ENCODE data around the gene MAN2B2. TPM values are rescaled to one million over a fixed set of nuclear protein-coding genes. Genes with fewer than 3 reads are reported as not detected.

The MAN2B2 gene
- total and polyA plus RNA-seq, 2 of the 8 experiments (the other 6 are each of a cell fraction or from before 2014, with no cell fraction given) = 3.3 to 4.0 TPM

DNA sequence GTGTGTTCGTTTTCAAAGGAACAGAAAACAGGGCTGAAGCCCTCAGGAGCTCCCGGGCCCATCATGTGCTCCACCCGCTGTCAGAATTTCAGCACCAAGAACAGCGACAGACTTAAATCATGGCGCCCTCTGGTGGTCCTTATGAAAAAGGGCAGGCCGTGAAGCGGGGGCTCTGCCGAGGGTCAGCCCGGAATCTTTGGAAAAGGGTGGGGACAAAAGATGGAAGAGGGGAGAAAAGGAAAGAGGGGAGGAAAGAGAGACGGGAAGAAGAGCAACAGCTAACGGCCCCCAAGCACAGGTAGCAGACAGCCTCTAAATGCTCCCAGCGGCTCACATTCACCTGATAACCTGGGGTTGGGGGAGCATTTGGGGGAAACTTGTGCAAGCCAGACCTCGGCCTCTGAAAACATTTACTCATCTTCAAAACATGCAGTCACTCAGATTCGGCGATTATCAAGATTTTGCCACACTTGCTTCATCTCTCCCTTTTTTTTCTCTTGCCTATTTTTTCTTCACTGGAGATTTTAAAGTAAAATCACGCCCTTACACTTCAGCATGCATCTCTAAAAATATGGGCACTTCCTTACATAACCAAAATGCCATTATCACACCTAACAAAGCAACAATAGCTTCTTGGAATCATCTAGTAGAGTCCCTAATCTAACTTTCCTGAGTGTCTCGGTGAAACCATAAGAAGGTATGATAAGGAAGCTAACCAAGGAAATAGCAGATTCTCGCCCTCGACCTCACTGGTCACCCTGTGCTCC is 28.1 kb upstream of the MAN2B2 start:
- Histone ChIP-seq H3K27me3 (replicated peaks in 1 of 4; ENCODE audit: control insufficient read depth in 3 of 4, extremely low read depth in 1 of 4, insufficient read depth in 3 of 4, low read length in 3 of 4) (no peaks in the 10 kb centered on the region; a peak in 1 of 7 replicates), H2BK15ac (ENCODE audit: low read length) (no peak overlapping the region), H4K91ac (replicated peaks; ENCODE audit: insufficient read length, low read length) (no peak overlapping the region), H3K4ac (replicated peaks; ENCODE audit: insufficient read length, low read depth, low read length) (no peak overlapping the region), H3K36me3 (ENCODE audit: control insufficient read depth in 2 of 4, insufficient read depth in 4 of 4, low read length in 3 of 4) (no peaks in the 10 kb centered on the region), H2BK120ac (replicated peaks; ENCODE audit: low read depth, low read length) (no peak overlapping the region), H3K4me3 (ENCODE audit: extremely low read depth in 1 of 4, insufficient read depth in 2 of 4, low read depth in 3 of 4, low read length in 4 of 4) (no peak overlapping the region), H3K79me2 (ENCODE audit: control insufficient read depth in 1 of 2, insufficient read depth in 2 of 2, low read length in 2 of 2) (no peaks in the 10 kb centered on the region), H2AK5ac (ENCODE audit: low read depth, low read length) (no peak overlapping the region), H3K4me2 (ENCODE audit: insufficient read depth in 1 of 2, low read depth in 2 of 2, low read length in 2 of 2) (no peak overlapping the region), H3K14ac (ENCODE audit: insufficient read length) (no peak overlapping the region), H2BK20ac (ENCODE audit: low read length) (no peak overlapping the region), H3K23ac (ENCODE audit: insufficient read length) (no peak overlapping the region), H3K4me1 (replicated peaks in 1 of 4; ENCODE audit: control insufficient read depth in 3 of 4, insufficient read depth in 4 of 4, low read length in 3 of 4) (no peaks in the 10 kb centered on the region), H3K9me3 (ENCODE audit: insufficient read depth in 2 of 2, low read depth in 1 of 2, low read length in 1 of 2) (peaks cover 1 to 2% of the 10 kb centered on the region in 2 experiments; a peak in 2 of 4 replicates), H3K9ac (replicated peaks in 1 of 4; ENCODE audit: extremely low read depth in 1 of 4, low read depth in 3 of 4, low read length in 3 of 4) (no peak overlapping the region), H3K18ac (ENCODE audit: extremely low read depth, low read length) (no peak overlapping the region), H3K56ac (replicated peaks; ENCODE audit: insufficient read length, low read depth, low read length) (no peak overlapping the region), H3K27ac (ENCODE audit: low read depth, low read length) (no peak overlapping the region), H4K8ac (ENCODE audit: extremely low read depth, insufficient read depth, low read length) (no peak overlapping the region), H3K79me1 (ENCODE audit: low read depth, low read length) (no peaks in the 10 kb centered on the region), H2BK12ac (ENCODE audit: low read depth, low read length) (no peak overlapping the region), H4K5ac (ENCODE audit: insufficient read length, low read depth, low read length) (no peak overlapping the region), H2BK5ac (ENCODE audit: low read depth, low read length) (no peak overlapping the region), H4K20me1 (replicated peaks in 1 of 2; ENCODE audit: control insufficient read depth in 1 of 2, insufficient read depth in 2 of 2, low read length in 2 of 2) (peaks cover 0 to 3% of the 10 kb centered on the region in 2 experiments), H3K23me2 (ENCODE audit: low read depth, low read length) (no peaks in the 10 kb centered on the region), H2AFZ (ENCODE audit: low read length) (no peak overlapping the region)
- ChIA-PET CTCF (ENCODE audit: partially characterized antibody) (interaction anchor here (0.6 to 7.3 kb wide), 48 partner anchors 8 to 489 kb away, joined by 3 to 58 read pairs (median 4); partner anchors contain the start of genes MAN2B2 and PPP2R2C), POLR2A (ENCODE audit: partially characterized antibody) (no interaction called here)
- WGBS, 2 experiments (ENCODE audit: extremely low coverage in 1 of 2, insufficient coverage in 1 of 2, insufficient read length in 1 of 2, insufficient replicate concordance in 2 of 2, low coverage in 1 of 2, low lambda C conversion rate in 2 of 2, missing lambda C conversion rate in 1 of 2) = 39% methylated on average over 19 of the region's 19 CpGs; no CpG with 5 or more reads in 1 of the 2 experiments
- peak; percentile 69 for FAIRE-seq
- peak; percentile 39 to 69 for DNase-seq (ENCODE audit: low read depth in 1 of 2, low spot score in 2 of 2)
- TF ChIP-seq CHD1 (IDR thresholded peaks at IDR 0.05; ENCODE audit: low read depth, low read length) (no peak), TCF12 (IDR thresholded peaks at IDR 0.05; ENCODE audit: low read depth, low read length) (0 out of 2 replicates have a peak, but pooled peaks have one; percentile 9), SIX5 (IDR thresholded peaks at IDR 0.05; ENCODE audit: low read depth, low read length) (no peak), BACH1 (IDR thresholded peaks at IDR 0.05; ENCODE audit: low read length) (no peak), SAP30 (IDR thresholded peaks at IDR 0.05; ENCODE audit: insufficient read depth, insufficient replicate concordance, low read length) (peak; percentile 93), FOSL1 (IDR thresholded peaks at IDR 0.05; ENCODE audit: insufficient read depth, low read depth, low read length) (no peak), SUZ12 (IDR thresholded peaks at IDR 0.05; ENCODE audit: low read length) (no peak), SIRT6 (IDR thresholded peaks at IDR 0.05; ENCODE audit: low read length) (no peak), BRCA1 (IDR thresholded peaks at IDR 0.05; ENCODE audit: low read depth, low read length) (no peak), HDAC2 (IDR thresholded peaks at IDR 0.05; ENCODE audit: borderline replicate concordance in 1 of 2, low read depth in 2 of 2, low read length in 2 of 2) (peak in 1 of 2 experiments; percentile 84; a peak in 1 of 4 replicates)
- TF ChIP-seq, protein P1, sequence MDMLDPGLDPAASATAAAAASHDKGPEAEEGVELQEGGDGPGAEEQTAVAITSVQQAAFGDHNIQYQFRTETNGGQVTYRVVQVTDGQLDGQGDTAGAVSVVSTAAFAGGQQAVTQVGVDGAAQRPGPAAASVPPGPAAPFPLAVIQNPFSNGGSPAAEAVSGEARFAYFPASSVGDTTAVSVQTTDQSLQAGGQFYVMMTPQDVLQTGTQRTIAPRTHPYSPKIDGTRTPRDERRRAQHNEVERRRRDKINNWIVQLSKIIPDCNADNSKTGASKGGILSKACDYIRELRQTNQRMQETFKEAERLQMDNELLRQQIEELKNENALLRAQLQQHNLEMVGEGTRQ (IDR thresholded peaks at IDR 0.05; ENCODE audit: low read length) = no peak

All from H1 (cell line).